HUDEP-2 (cell line): ENCODE results near the gene DNAH3.

Experiments
- DNase-seq, 76 experiments: peaks; one replicate each; lab custom pipeline; 2025; ENCODE audit not compliant: unreplicated experiment in 76 of 76; lab: John Stamatoyannopoulos, UW

DNAH3 gene

GRCh38 chr16:20889625-20890275 is 260.9 kb downstream of the DNAH3 start:
- DNase-seq = no peak

GRCh38 chr16:20887207-20887606 is 263.4 kb downstream of the DNAH3 start:
- no peak for DNase-seq

- DNase-seq = no peak
These were observed 264.3 kb downstream of the DNAH3 start for GRCh38 chr16:20886320-20886719.

GRCh38 chr16:20884240-20884556 is 266.4 kb downstream of the DNAH3 start:
- no peak for DNase-seq

- DNase-seq = no peak
These were observed 266.9 kb downstream of the DNAH3 start for GRCh38 chr16:20883554-20884239.
